Gastroesophageal sphincter (tissue), 4 donors: ENCODE data around the gene PPP2R1A. TPM values are rescaled to one million over a fixed set of nuclear protein-coding genes. Genes with fewer than 3 reads are reported as not detected.

Source experiments
- ATAC-seq: fragments of 150-250 bp; one replicate; pipeline ENCODE4 v1.9.1; 2016; ENCODE audit warnings: mild to moderate bottlenecking, moderate library complexity
- H3K27ac ChIP-seq, 4 donors: fragments of 200-600 bp; sonication (generic) in 3 of 4; 1 replicate in 3 of 4; 2 replicates in 1 of 4; pipeline ENCODE4 v1.5.1; 2016 to 2019
- H3K27me3 ChIP-seq: fragments of 200-600 bp; sonication (generic); one replicate; pipeline ENCODE4 v1.5.1; 2019
- H3K36me3 ChIP-seq, 2 donors: fragments of 200-600 bp; sonication (generic); one replicate each; pipeline ENCODE4 v1.5.1; 2019; ENCODE audit warnings: control low read depth in 1 of 2
- H3K4me1 ChIP-seq, 3 donors: fragments of 200-600 bp; sonication (generic); 1 replicate in 2 of 3; 2 replicates in 1 of 3; pipeline ENCODE4 v1.5.1; 2016 to 2019; ENCODE audit warnings: control low read depth in 2 of 3
- H3K4me3 ChIP-seq, 2 donors: fragments of 200-600 bp; sonication (generic); one replicate each; pipeline ENCODE4 v1.5.1; 2019; ENCODE audit warnings: mild to moderate bottlenecking in 1 of 2, moderate library complexity in 1 of 2
- H3K9me3 ChIP-seq, 3 donors: fragments of 200-600 bp; sonication (generic); one replicate each; pipeline ENCODE4 v1.5.1; 2017 to 2019; ENCODE audit warnings: control low read depth in 2 of 3
- CTCF ChIP-seq, 4 experiments: fragments of 200-600 bp in 2 of 4; fragments of 450-650 bp in 2 of 4; sonication (generic) in 1 of 4; IDR thresholded peaks; one replicate each; pipeline ENCODE4 v1.5.1; 2017 to 2019; ENCODE audit warnings: antibody characterized with exemption in 4 of 4, mild to moderate bottlenecking in 2 of 4, moderate library complexity in 2 of 4
- EP300 ChIP-seq: sonication (generic); formaldehyde crosslinking; IDR thresholded peaks from one replicate; pipeline ENCODE4 v1.6.1; 2017; ENCODE audit warnings: antibody characterized with exemption, mild to moderate bottlenecking
- POLR2A ChIP-seq, 2 donors: fragments of 450-650 bp; IDR thresholded peaks; one replicate each; pipeline ENCODE4 v1.6.1; 2017; ENCODE audit warnings: antibody characterized with exemption in 2 of 2, mild to moderate bottlenecking in 2 of 2, moderate library complexity in 1 of 2
- POLR2AphosphoS5 ChIP-seq: sonication (generic); formaldehyde crosslinking; IDR thresholded peaks from one replicate; pipeline ENCODE4 v1.6.1; 2017; ENCODE audit warnings: antibody characterized with exemption
- WGBS, 2 donors: methylation state at CpG; one replicate each; pipeline ENCODE4 v1.1.5; 2018; ENCODE audit warnings: low coverage in 1 of 2; 5-methylcytosine and 5-hydroxymethylcytosine counted together
- total RNA-seq, 4 donors: library from RNA; depleted of rRNA; stranded (reverse); fragments of >200 nt; gene quantifications; one replicate each; pipeline ENCODE4 v1.1.0, GENCODE V29; 2016

The PPP2R1A gene
- 100 to 1,000 TPM; 177 to 286 (median 190) TPM for total RNA-seq

- Histone ChIP-seq H3K4me1 (peaks cover 0 to 59% (median 35%) of the 10 kb centered on the region in 3 donors), H3K4me3 (peak within 1 kb of the TSS; percentile 63 to 95), H3K27me3 (no peaks in the 10 kb centered on the region), H3K9me3 (no peaks in the 10 kb centered on the region), H3K27ac (peak within 1 kb of the TSS; percentile 89 to 100 (median 95)), H3K36me3 (peaks cover 0 to 13% of the 10 kb centered on the region in 2 donors)
- peak; percentile 96 for ATAC-seq
- 0 to 7% methylated on average over 3 of the region's 70 CpGs for WGBS, 2 donors
- peak; percentile 98 for TF ChIP-seq POLR2AphosphoS5
- peak in 1 of 4 experiments; percentile 22 for TF ChIP-seq CTCF (IDR thresholded peaks at IDR 0.05)
- TF ChIP-seq EP300 = no peak
- peak; percentile 90 to 92 for TF ChIP-seq POLR2A (IDR thresholded peaks at IDR 0.05)
Observed at GRCh38 chr19:52189735-52190486, at the start of gene PPP2R1A. Gene PPP2R1A (plus strand): TSS chr19:52190052. CDS start chr19:52190097, 45 bp downstream.

GRCh38 chr19:52141203-52141602 lies 48.6 kb upstream of the PPP2R1A start:
- peaks cover 0 to 24% (median 10%) of the 10 kb centered on the region in 3 donors for H3K4me1 ChIP-seq
- no peaks in the 10 kb centered on the region for H3K36me3 ChIP-seq
- no peaks in the 10 kb centered on the region for H3K9me3 ChIP-seq
- no peaks in the 10 kb centered on the region for H3K27me3 ChIP-seq
- no peak for ATAC-seq
- TF ChIP-seq POLR2AphosphoS5 (no peak), EP300 (no peak), POLR2A (IDR thresholded peaks at IDR 0.05) (no peak), CTCF (IDR thresholded peaks at IDR 0.05) (no peak)
- 88 to 95% methylated on average over 2 of the region's 2 CpGs for WGBS, 2 donors
- H3K27ac ChIP-seq = no peak overlapping the region
- H3K4me3 ChIP-seq = no peak overlapping the region

GRCh38 chr19:52142001-52142595 lies 47.8 kb upstream of the PPP2R1A start:
- Histone ChIP-seq H3K4me3 (no peak overlapping the region), H3K9me3 (no peaks in the 10 kb centered on the region), H3K27me3 (no peaks in the 10 kb centered on the region), H3K27ac (no peak overlapping the region), H3K36me3 (no peaks in the 10 kb centered on the region), H3K4me1 (peaks cover 0 to 24% (median 10%) of the 10 kb centered on the region in 3 donors)
- no peak for TF ChIP-seq POLR2AphosphoS5
- no peak for TF ChIP-seq CTCF (IDR thresholded peaks at IDR 0.05)
- TF ChIP-seq EP300 = no peak
- TF ChIP-seq POLR2A (IDR thresholded peaks at IDR 0.05) = no peak
- WGBS, 2 donors = 73 to 83% methylated on average over 3 of the region's 3 CpGs
- ATAC-seq = no peak

GRCh38 chr19:52148256-52148655 lies 41.6 kb upstream of the PPP2R1A start:
- H3K36me3 ChIP-seq = peaks cover 0 to 6% of the 10 kb centered on the region in 2 donors
- no peaks in the 10 kb centered on the region for H3K9me3 ChIP-seq
- no peak overlapping the region for H3K4me3 ChIP-seq
- H3K27ac ChIP-seq = no peak overlapping the region
- H3K4me1 ChIP-seq = no peaks in the 10 kb centered on the region
- no peak for TF ChIP-seq EP300
- TF ChIP-seq POLR2AphosphoS5 = no peak
- TF ChIP-seq POLR2A (IDR thresholded peaks at IDR 0.05) = no peak
- no peak for TF ChIP-seq CTCF (IDR thresholded peaks at IDR 0.05)
- no peak for ATAC-seq
- H3K27me3 ChIP-seq = no peaks in the 10 kb centered on the region
